CD14-positive monocyte (primary cell): ENCODE results near the gene JCAD. TPM values are rescaled to one million over a fixed set of nuclear protein-coding genes. Genes with fewer than 3 reads are reported as not detected.
A peak's percentile ranks its signal among the peaks of the same experiment; 100 is the strongest.

Experiments used
- DNase-seq, 3 donors: peaks; one replicate each; pipeline ENCODE4 v3.0.0-alpha.2; 2011 to 2022
- H2AFZ ChIP-seq: 2 replicates; pipeline ENCODE4 v1.6.0; 2012; ENCODE audit warnings: mild to moderate bottlenecking, low read depth, low read length, inconsistent platforms; ENCODE audit not compliant: insufficient read depth, poor library complexity, severe bottlenecking
- H3K27ac ChIP-seq, 2 donors: 1 replicate in 1 of 2; 2 replicates in 1 of 2; pipeline ENCODE4 v1.5.1; 2012 to 2013; ENCODE audit warnings: low read length in 2 of 2, control low read depth in 1 of 2, inconsistent platforms in 1 of 2, low read depth in 1 of 2, mild to moderate bottlenecking in 1 of 2
- H3K27me3 ChIP-seq, 2 donors: one replicate each; pipeline versions ENCODE4 v1.6.0 to v1.6.1; 2011 to 2013; ENCODE audit warnings: low read length in 2 of 2; ENCODE audit not compliant: control insufficient read depth in 2 of 2, insufficient read depth in 2 of 2
- H3K36me3 ChIP-seq, 2 donors: replicated peaks in 1 of 2; 1 replicate in 1 of 2; 2 replicates in 1 of 2; pipeline versions ENCODE4 v1.5.1 to v1.6.1; 2012 to 2013; ENCODE audit warnings: low read length in 2 of 2, control low read depth in 1 of 2, inconsistent platforms in 1 of 2, mild to moderate bottlenecking in 1 of 2; ENCODE audit not compliant: insufficient read depth in 2 of 2, control insufficient read depth in 1 of 2
- H3K4me1 ChIP-seq, 2 donors: 1 replicate in 1 of 2; 2 replicates in 1 of 2; pipeline versions ENCODE4 v1.5.1 to v1.6.1; 2012 to 2013; ENCODE audit warnings: low read length in 2 of 2, control low read depth in 1 of 2, inconsistent platforms in 1 of 2, mild to moderate bottlenecking in 1 of 2, moderate library complexity in 1 of 2; ENCODE audit not compliant: insufficient read depth in 2 of 2, control insufficient read depth in 1 of 2
- H3K4me2 ChIP-seq: replicated peaks from 2 replicates; pipeline ENCODE3; 2012; ENCODE audit warnings: low read length, moderate library complexity, mild to moderate bottlenecking; ENCODE audit not compliant: poor library complexity, severe bottlenecking; ENCODE audit errors: extremely low read depth
- H3K4me3 ChIP-seq, 3 experiments: fragments of 200-600 bp in 1 of 3; sonication (generic) in 1 of 3; replicated peaks in 1 of 3; 1 replicate in 2 of 3; 2 replicates in 1 of 3; pipeline ENCODE4 v1.5.1; 2011 to 2013; ENCODE audit warnings: low read length in 3 of 3, mild to moderate bottlenecking in 3 of 3, control low read depth in 2 of 3, low read depth in 2 of 3, inconsistent platforms in 1 of 3, moderate library complexity in 1 of 3
- H3K79me2 ChIP-seq: 2 replicates; pipeline ENCODE4 v1.6.0; 2012; ENCODE audit warnings: mild to moderate bottlenecking, control low read depth, inconsistent platforms, low read length, moderate library complexity; ENCODE audit not compliant: insufficient read depth
- H3K9ac ChIP-seq: 2 replicates; pipeline ENCODE4 v1.6.0; 2017; ENCODE audit warnings: low read length, mild to moderate bottlenecking; ENCODE audit not compliant: insufficient read depth, poor library complexity, severe bottlenecking
- H3K9me3 ChIP-seq, 2 donors: replicated peaks in 1 of 2; 1 replicate in 1 of 2; 2 replicates in 1 of 2; pipeline versions ENCODE4 v1.5.1 to v1.6.1; 2012 to 2013; ENCODE audit warnings: low read length in 2 of 2, control low read depth in 1 of 2; ENCODE audit not compliant: control insufficient read depth in 1 of 2, insufficient read depth in 1 of 2
- H4K20me1 ChIP-seq: 2 replicates; pipeline ENCODE4 v1.6.0; 2012; ENCODE audit warnings: mild to moderate bottlenecking, low read length, control low read depth, moderate library complexity; ENCODE audit not compliant: insufficient read depth
- H3K27ac Mint-ChIP-seq, 7 donors: one replicate each; pipeline ENCODE4 v1.8.0; 2020; ENCODE audit warnings: mild to moderate bottlenecking in 7 of 7, mixed read lengths in 7 of 7, moderate library complexity in 6 of 7, inconsistent platforms in 2 of 7
- H3K27me3 Mint-ChIP-seq, 3 donors: one replicate each; pipeline ENCODE4 v1.8.0; 2021 to 2022; ENCODE audit warnings: low read depth in 3 of 3, mild to moderate bottlenecking in 3 of 3, mixed read lengths in 3 of 3, moderate library complexity in 3 of 3, inconsistent platforms in 1 of 3
- H3K36me3 Mint-ChIP-seq, 2 donors: one replicate each; pipeline ENCODE4 v1.8.0; 2020; ENCODE audit warnings: mixed read lengths in 2 of 2, inconsistent platforms in 1 of 2, mild to moderate bottlenecking in 1 of 2
- H3K4me1 Mint-ChIP-seq: one replicate; pipeline ENCODE4 v1.8.0; 2020; ENCODE audit warnings: mild to moderate bottlenecking, mixed read lengths
- H3K4me3 Mint-ChIP-seq, 2 donors: one replicate each; pipeline ENCODE4 v1.8.0; 2020; ENCODE audit warnings: mild to moderate bottlenecking in 2 of 2, mixed read lengths in 2 of 2, moderate library complexity in 1 of 2
- H3K9me3 Mint-ChIP-seq, 7 donors: one replicate each; pipeline ENCODE4 v1.8.0; 2020 to 2022; ENCODE audit warnings: mixed read lengths in 7 of 7, mild to moderate bottlenecking in 6 of 7, moderate library complexity in 6 of 7, inconsistent platforms in 2 of 7
- CTCF ChIP-seq: fragments of 200-600 bp; IDR thresholded peaks from one replicate; pipeline ENCODE4 v1.8.0; 2022; ENCODE audit warnings: antibody characterized with exemption, mild to moderate bottlenecking
- WGBS: methylation state at CpG from one replicate; pipeline ENCODE4 v1.1.5; 2013; ENCODE audit warnings: missing lambda C conversion rate; ENCODE audit not compliant: insufficient coverage; 5-methylcytosine and 5-hydroxymethylcytosine counted together
- intact Hi-C, 2 donors: fragments of 100-400 bp; cut with micrococcal nuclease; formaldehyde crosslinking; loops; one replicate each; pipeline versions ENCODE4 v1.15.0 to v1.15.1; 2023
- polyA plus RNA-seq, 3 donors: library from polyadenylated mRNA; depleted of rRNA in 1 of 3; unstranded in 2 of 3; stranded (reverse) in 1 of 3; fragments of 300-500 nt in 2 of 3; fragments of >200 nt in 1 of 3; fragmentation: Illumina TruSeq in 2 of 3; gene quantifications; 1 replicate in 2 of 3; 2 replicates in 1 of 3; pipeline ENCODE4 v1.2.3, GENCODE V29; 2012 to 2021

Gene JCAD
- polyA plus RNA-seq, 3 donors: not detected

- H2AFZ ChIP-seq: no peak overlapping the region
- H3K4me3 Mint-ChIP-seq: no peak overlapping the region
- no peak overlapping the region for H3K9ac ChIP-seq
- intact Hi-C loops: no loop called here
- no peaks in the 10 kb centered on the region for H3K4me1 ChIP-seq
- no peaks in the 10 kb centered on the region for H3K9me3 ChIP-seq
- H3K4me1 Mint-ChIP-seq: peaks cover 8% of the 10 kb centered on the region
- no peaks in the 10 kb centered on the region for H3K36me3 Mint-ChIP-seq
- H3K36me3 ChIP-seq: no peaks in the 10 kb centered on the region
- no peak overlapping the region for H3K27ac ChIP-seq
- no peak overlapping the region for H3K4me3 ChIP-seq
- peaks cover 27 to 33% (median 29%) of the 10 kb centered on the region in 3 donors for H3K27me3 Mint-ChIP-seq
- 100% methylated on average over 2 of the region's 3 CpGs for WGBS
- H3K27me3 ChIP-seq: peaks cover 10 to 32% of the 10 kb centered on the region in 2 donors
- TF ChIP-seq CTCF: no peak
- H3K9me3 Mint-ChIP-seq: peaks cover 0 to 6% (median 0%) of the 10 kb centered on the region in 7 donors
- H3K27ac Mint-ChIP-seq: no peak overlapping the region
- no peaks in the 10 kb centered on the region for H3K79me2 ChIP-seq
- DNase-seq: no peak
- no peaks in the 10 kb centered on the region for H4K20me1 ChIP-seq
- no peak overlapping the region for H3K4me2 ChIP-seq
Measured at GRCh38 chr10:30050411-30050810, 9.0 kb downstream of the JCAD start.

GRCh38 chr10:30048768-30049517 is 10.4 kb downstream of the JCAD start:
- Mint-ChIP-seq H3K4me1 (peaks cover 8% of the 10 kb centered on the region), H3K4me3 (no peak overlapping the region), H3K27ac (peak overlapping the region in 1 of 7 donors; percentile 58), H3K27me3 (peaks cover 27 to 33% (median 31%) of the 10 kb centered on the region in 3 donors), H3K36me3 (no peaks in the 10 kb centered on the region), H3K9me3 (peaks cover 0 to 4% (median 0%) of the 10 kb centered on the region in 7 donors)
- Histone ChIP-seq H4K20me1 (no peaks in the 10 kb centered on the region), H3K4me3 (no peak overlapping the region), H3K79me2 (no peaks in the 10 kb centered on the region), H3K4me1 (no peaks in the 10 kb centered on the region), H2AFZ (no peak overlapping the region), H3K27me3 (peaks cover 10 to 27% of the 10 kb centered on the region in 2 donors), H3K4me2 (no peak overlapping the region), H3K9me3 (no peaks in the 10 kb centered on the region), H3K27ac (no peak overlapping the region), H3K36me3 (no peaks in the 10 kb centered on the region), H3K9ac (no peak overlapping the region)
- intact Hi-C loops: no loop called here
- no peak for DNase-seq
- WGBS: 18% methylated on average over 11 of the region's 18 CpGs
- TF ChIP-seq CTCF: no peak
